HepG2 (cell line): ENCODE data around the gene SP140L. TPM values are rescaled to one million over a fixed set of nuclear protein-coding genes. Genes with fewer than 3 reads are reported as not detected.

ENCODE experiments used
- ATF7 ChIP-seq, 2 experiments: fragments of 450-650 bp in 1 of 2; sonication (generic) in 1 of 2; formaldehyde crosslinking in 1 of 2; IDR thresholded peaks; 2 replicates each; pipeline versions ENCODE4 v1.4.0 to v1.6.1; 2016 to 2020; ENCODE audit warnings: antibody characterized with exemption in 1 of 2, mild to moderate bottlenecking in 1 of 2, missing genetic modification reagents in 1 of 2
- BRD4 ChIP-seq: sonication (generic); formaldehyde crosslinking; IDR thresholded peaks from 2 replicates; pipeline ENCODE4 v1.4.0; 2020; ENCODE audit warnings: missing genetic modification reagents
- ERF ChIP-seq: IDR thresholded peaks from 2 replicates; pipeline ENCODE4 v1.6.1; 2018; ENCODE audit warnings: missing biosample characterization, missing genetic modification reagents
- ETS1 ChIP-seq: sonication (generic); formaldehyde crosslinking; IDR thresholded peaks from 2 replicates; pipeline ENCODE4 v1.4.0; 2020; ENCODE audit warnings: missing genetic modification reagents
- FOXP4 ChIP-seq: sonication (generic); formaldehyde crosslinking; IDR thresholded peaks from 2 replicates; pipeline ENCODE4 v1.4.0; 2020; ENCODE audit warnings: missing genetic modification reagents
- GPBP1L1 ChIP-seq: sonication (generic); formaldehyde crosslinking; IDR thresholded peaks from 2 replicates; pipeline ENCODE4 v1.5.0; 2020; ENCODE audit warnings: mild to moderate bottlenecking, missing genetic modification reagents
- KDM4B ChIP-seq: sonication (generic); formaldehyde crosslinking; IDR thresholded peaks from 2 replicates; pipeline ENCODE4 v1.4.0; 2020; ENCODE audit warnings: missing genetic modification reagents
- PAXIP1 ChIP-seq: sonication (generic); formaldehyde crosslinking; conservative IDR thresholded peaks from 2 replicates; pipeline ENCODE4 v1.4.0; 2020; ENCODE audit warnings: mild to moderate bottlenecking, missing genetic modification reagents, moderate library complexity
- PHF21A ChIP-seq: sonication (generic); formaldehyde crosslinking; IDR thresholded peaks from 2 replicates; pipeline ENCODE4 v1.5.0; 2020; ENCODE audit warnings: mild to moderate bottlenecking, missing genetic modification reagents
- THAP8 ChIP-seq: sonication (generic); formaldehyde crosslinking; IDR thresholded peaks from 2 replicates; pipeline ENCODE4 v1.5.1; 2020; ENCODE audit warnings: missing genetic modification reagents, mild to moderate bottlenecking, borderline replicate concordance
- ZBTB14 ChIP-seq: sonication (generic); formaldehyde crosslinking; IDR thresholded peaks from 2 replicates; pipeline ENCODE4 v1.4.0; 2020; ENCODE audit warnings: missing genetic modification reagents
- ZBTB38 ChIP-seq: sonication (generic); formaldehyde crosslinking; IDR thresholded peaks from 2 replicates; pipeline ENCODE4 v1.5.1; 2020; ENCODE audit warnings: mild to moderate bottlenecking, missing genetic modification reagents
- ZMAT3 ChIP-seq: sonication (generic); formaldehyde crosslinking; conservative IDR thresholded peaks from 2 replicates; pipeline ENCODE4 v1.7.0; 2021; ENCODE audit warnings: missing genetic modification reagents
- ZNF574 ChIP-seq: sonication (generic); formaldehyde crosslinking; IDR thresholded peaks from 2 replicates; pipeline ENCODE4 v1.4.0; 2020; ENCODE audit warnings: missing genetic modification reagents
- polyA plus RNA-seq, 8 experiments: library from polyadenylated mRNA; depleted of rRNA in 3 of 8; stranded (reverse) in 7 of 8; unstranded in 1 of 8; fragments of >200 nt; fragmentation: Illumina TruSeq in 4 of 8; extraction: Trizol in 4 of 8; gene quantifications; 2 replicates each; pipeline versions ENCODE4 v1.2.1 to v1.2.3, GENCODE V29; 2011 to 2016; ENCODE audit warnings: low read depth in 4 of 8, missing spikeins in 1 of 8, mixed read lengths in 1 of 8; ENCODE audit not compliant: insufficient read depth in 1 of 8
- total RNA-seq, 5 experiments: library from RNA; depleted of rRNA; stranded (reverse); fragments of >200 nt; fragmentation: Illumina TruSeq; extraction: Trizol; gene quantifications; 2 replicates each; pipeline ENCODE4 v1.2.3, GENCODE V29; 2016; ENCODE audit warnings: low read depth in 1 of 5

Gene SP140L
- total and polyA plus RNA-seq, 2 of the 13 experiments (the other 11 are each of a cell fraction or from before 2014, with no cell fraction given) = 10.9 to 17.5 TPM

- TF ChIP-seq ZBTB38 (CRISPR knock-in tag) (peak; percentile 55), ATF7 (IDR thresholded peaks at IDR 0.05) (no peak), ATF7 (CRISPR knock-in tag; IDR thresholded peaks at IDR 0.05) (0 out of 2 replicates have a peak, but pooled peaks have one; percentile 44), ETS1 (CRISPR knock-in tag) (no peak), ZMAT3 (peak; percentile 54; the same call in 1 of the 2 replicates), FOXP4 (CRISPR knock-in tag) (0 out of 2 replicates have a peak, but pooled peaks have one; percentile 4), BRD4 (CRISPR knock-in tag) (peak; percentile 58; the same call in 1 of the 2 replicates), THAP8 (CRISPR knock-in tag) (peak; percentile 72; the same call in 1 of the 2 replicates), KDM4B (peak; percentile 31; the same call in 1 of the 2 replicates), GPBP1L1 (CRISPR knock-in tag) (no peak), ERF (CRISPR knock-in tag) (peak; percentile 36; the same call in 1 of the 2 replicates), ZBTB14 (peak; percentile 62), ZNF574 (CRISPR knock-in tag) (peak; percentile 73), PHF21A (CRISPR knock-in tag) (peak; percentile 65), PAXIP1 (no peak)
Measured at GRCh38 chr2:230411570-230412370, 84.8 kb downstream of the SP140L start (continued).
